OCI-LY7 (cell line): ENCODE data around the gene NEK9. TPM values are rescaled to one million over a fixed set of nuclear protein-coding genes. Genes with fewer than 3 reads are reported as not detected.

Source experiments
- BruUV-seq: library from RNA; stranded (reverse); fragments of 400-500 nt; replicated peaks from 2 replicates; lab custom pipeline; 2021; lab: Mats Ljungman, UMichigan
- CTCF ChIA-PET: fragments of 300-600 bp; sonication (Branson Sonifier 250); formaldehyde crosslinking; loops from one replicate; lab custom pipeline; 2022; ENCODE audit warnings: antibody characterized with exemption; ENCODE audit not compliant: unreplicated experiment; lab: Charles Lee
- POLR2A ChIA-PET: fragments of 300-600 bp; sonication (Branson Sonifier 250); formaldehyde crosslinking; loops from one replicate; lab custom pipeline; 2022; ENCODE audit warnings: antibody characterized with exemption; lab: Charles Lee
- DNase-seq: peaks from one replicate; pipeline ENCODE4 v3.0.0-alpha.2; 2015; ENCODE audit warnings: low spot score
- H2AFZ ChIP-seq: fragments of 200-600 bp; sonication (generic), shearing (Covaris generic); 2 replicates; pipeline ENCODE4 v1.6.1; 2014; ENCODE audit warnings: mild to moderate bottlenecking, antibody characterized with exemption, low read length, moderate library complexity
- H3K27ac ChIP-seq: fragments of 200-600 bp; sonication (generic); 2 replicates; pipeline ENCODE4 v1.5.1; 2014; ENCODE audit warnings: mixed run types, low read depth, mild to moderate bottlenecking, moderate library complexity, low read length, inconsistent platforms; ENCODE audit not compliant: poor library complexity, severe bottlenecking
- H3K36me3 ChIP-seq: fragments of 200-600 bp; sonication (generic); 2 replicates; pipeline ENCODE4 v1.6.1; 2014; ENCODE audit warnings: mild to moderate bottlenecking, antibody characterized with exemption, low read length, moderate library complexity, mixed read lengths; ENCODE audit not compliant: insufficient read depth
- H3K4me1 ChIP-seq: fragments of 200-600 bp; sonication (generic); 2 replicates; pipeline ENCODE4 v1.5.1; 2014; ENCODE audit warnings: mild to moderate bottlenecking, low read length; ENCODE audit not compliant: insufficient read depth, poor library complexity, severe bottlenecking
- H3K4me2 ChIP-seq: fragments of 200-600 bp; sonication (generic); 2 replicates; pipeline ENCODE4 v1.6.1; 2014; ENCODE audit warnings: mild to moderate bottlenecking, low read length
- H3K4me3 ChIP-seq: fragments of 200-600 bp; sonication (generic); 2 replicates; pipeline ENCODE4 v1.5.1; 2014; ENCODE audit warnings: mild to moderate bottlenecking, low read depth, low read length; ENCODE audit not compliant: poor library complexity, severe bottlenecking
- H3K79me2 ChIP-seq: fragments of 200-600 bp; sonication (generic); 2 replicates; pipeline ENCODE4 v1.6.1; 2016; ENCODE audit warnings: low read depth, mild to moderate bottlenecking, low read length, moderate library complexity, mixed read lengths; ENCODE audit not compliant: insufficient read depth
- H3K9me2 ChIP-seq: fragments of 200-600 bp; sonication (generic); 2 replicates; pipeline ENCODE4 v1.6.1; 2016; ENCODE audit warnings: mild to moderate bottlenecking, low read length, mixed read lengths; ENCODE audit not compliant: insufficient read depth
- H3K9me3 ChIP-seq: fragments of 200-600 bp; sonication (generic); 2 replicates; pipeline ENCODE4 v1.6.1; 2014; ENCODE audit warnings: mild to moderate bottlenecking, mixed run types, low read length, mixed read lengths
- H4K20me1 ChIP-seq: fragments of 200-600 bp; sonication (generic); 2 replicates; pipeline ENCODE4 v1.6.1; 2014; ENCODE audit warnings: mild to moderate bottlenecking, antibody characterized with exemption, low read length, moderate library complexity, mixed read lengths; ENCODE audit not compliant: insufficient read depth
- CTCF ChIP-seq: fragments of 200-600 bp; sonication (generic); conservative IDR thresholded peaks from 2 replicates; pipeline ENCODE4 v1.5.1; 2014; ENCODE audit warnings: mild to moderate bottlenecking, antibody characterized with exemption, low read length, moderate library complexity, mixed read lengths
- EZH2phosphoT487 ChIP-seq: fragments of 200-600 bp; sonication (generic); IDR thresholded peaks from 2 replicates; pipeline ENCODE4 v1.6.1; 2018; ENCODE audit warnings: low read depth, borderline replicate concordance, mild to moderate bottlenecking, mixed run types, antibody characterized with exemption, low read length, moderate library complexity, mixed read lengths
- intact Hi-C: fragments of 100-400 bp; cut with micrococcal nuclease; formaldehyde crosslinking; loops from one replicate; pipeline ENCODE4 v1.10.0; 2022; ENCODE audit not compliant: unreplicated experiment
- total RNA-seq, 2 experiments: library from RNA; depleted of rRNA in 1 of 2; stranded (reverse); fragments of >200 nt in 1 of 2; shearing (Covaris generic) in 1 of 2; gene quantifications; 2 replicates each; pipeline ENCODE4 v1.2.3, GENCODE V29; 2014 to 2022

Gene NEK9
- total RNA-seq, 2 experiments from 2014 or later = 58.3 to 86.4 TPM

DNA sequence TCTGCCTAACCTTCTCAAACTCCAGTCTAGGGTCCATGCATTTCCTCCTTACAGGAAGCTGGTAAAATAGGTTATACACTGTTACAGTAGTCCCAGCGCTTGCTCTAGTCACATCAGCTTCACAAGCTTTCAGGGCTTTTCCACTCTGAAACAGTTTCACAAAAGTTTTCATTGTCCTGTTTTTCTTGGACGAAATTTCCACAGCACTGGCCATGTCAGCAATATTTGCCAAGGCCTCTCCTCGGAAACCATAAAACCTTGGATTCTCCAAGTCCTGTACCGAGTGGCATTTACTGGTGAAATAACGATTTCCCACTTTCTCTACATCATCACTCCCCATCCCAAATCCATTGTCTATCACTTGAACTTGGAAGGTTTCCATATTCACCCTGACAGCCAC is 77.7 kb downstream of the NEK9 start:
- Histone ChIP-seq H4K20me1 (no peaks in the 10 kb centered on the region), H3K9me2 (no peaks in the 10 kb centered on the region), H3K36me3 (peaks cover 18% of the 10 kb centered on the region; the same call in 1 of the 2 replicates), H3K4me3 (no peak overlapping the region), H3K79me2 (no peaks in the 10 kb centered on the region), H2AFZ (no peak overlapping the region), H3K4me2 (no peak overlapping the region), H3K27ac (no peak overlapping the region), H3K9me3 (no peaks in the 10 kb centered on the region), H3K4me1 (peaks cover 9% of the 10 kb centered on the region)
- no TSS peak for BruUV-seq
- no peak for DNase-seq
- no peak for TF ChIP-seq EZH2phosphoT487
- no peak for TF ChIP-seq CTCF
- intact Hi-C loops = loop anchor here (5.0 kb wide), 1 partner anchor 42 kb away; no protein-coding TSS in a partner anchor
- ChIA-PET POLR2A (interaction anchor here (1.6 kb wide), 1 partner anchor 17 kb away, joined by 4 read pairs; no protein-coding TSS in a partner anchor), CTCF (interaction anchor here (0.8 kb wide), 1 partner anchor 39 kb away, joined by 3 read pairs; no protein-coding TSS in a partner anchor)

DNA sequence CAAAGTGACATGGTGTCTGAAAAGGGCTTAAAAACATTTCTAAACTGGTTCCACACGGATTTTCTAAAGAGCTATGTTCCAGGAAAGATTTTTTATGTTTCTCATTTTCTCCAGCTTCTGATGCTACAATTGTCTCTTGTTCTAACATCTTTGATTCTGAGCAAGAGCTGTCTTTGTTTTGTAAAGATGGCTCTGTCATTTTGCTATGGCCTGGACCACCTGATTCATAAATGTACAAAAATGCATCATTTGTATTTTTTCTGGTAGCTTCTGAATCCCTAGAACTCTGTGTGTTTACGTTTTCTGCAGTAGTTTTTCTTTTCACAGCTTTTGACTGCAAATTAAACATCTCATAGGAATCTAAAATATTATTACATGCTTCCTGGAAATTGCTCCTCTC is 78.7 kb downstream of the NEK9 start:
- Histone ChIP-seq H3K9me2 (no peaks in the 10 kb centered on the region), H3K4me2 (no peak overlapping the region), H3K9me3 (no peaks in the 10 kb centered on the region), H2AFZ (no peak overlapping the region), H3K4me1 (peaks cover 9% of the 10 kb centered on the region), H3K36me3 (peaks cover 9% of the 10 kb centered on the region; the same call in 1 of the 2 replicates), H3K27ac (no peak overlapping the region), H4K20me1 (no peaks in the 10 kb centered on the region), H3K79me2 (no peaks in the 10 kb centered on the region), H3K4me3 (no peak overlapping the region)
- DNase-seq = no peak
- ChIA-PET CTCF (no interaction called here), POLR2A (interaction anchor here (0.6 to 1.6 kb wide), 3 partner anchors 18 to 79 kb away, joined by 3 to 4 read pairs (median 3); no protein-coding TSS in a partner anchor)
- BruUV-seq = no TSS peak
- intact Hi-C loops = loop anchor here (5.0 kb wide), 1 partner anchor 41 kb away; no protein-coding TSS in a partner anchor
- TF ChIP-seq EZH2phosphoT487 (no peak), CTCF (no peak)

DNA sequence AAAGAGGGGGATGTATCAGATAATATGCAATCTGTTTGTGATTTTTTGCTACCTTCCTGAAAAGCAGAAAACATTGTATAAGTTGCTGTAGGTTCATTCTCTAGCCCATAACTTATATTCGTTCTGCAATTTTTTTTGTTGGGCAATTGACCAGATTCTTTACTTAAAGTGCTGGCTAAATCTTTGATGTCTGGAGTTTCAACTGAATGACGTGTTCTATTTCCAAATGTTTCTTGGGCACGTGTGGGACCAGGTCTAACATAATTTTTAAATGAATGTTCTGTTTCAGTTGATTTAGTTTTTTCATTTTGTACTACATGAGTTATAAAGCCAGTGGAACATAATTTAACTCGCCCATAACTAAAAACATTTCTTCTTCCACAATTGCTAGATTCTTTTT is 79.3 kb downstream of the NEK9 start:
- DNase-seq = no peak
- POLR2A ChIA-PET = interaction anchor here (0.6 to 1.6 kb wide), 3 partner anchors 19 to 78 kb away, joined by 3 to 4 read pairs (median 3); no protein-coding TSS in a partner anchor
- Histone ChIP-seq H3K79me2 (no peaks in the 10 kb centered on the region), H3K4me2 (no peak overlapping the region), H3K4me3 (no peak overlapping the region), H3K9me3 (no peaks in the 10 kb centered on the region), H3K36me3 (peaks cover 3% of the 10 kb centered on the region; the same call in 1 of the 2 replicates), H3K4me1 (peaks cover 9% of the 10 kb centered on the region), H3K27ac (no peak overlapping the region), H2AFZ (no peak overlapping the region), H3K9me2 (no peaks in the 10 kb centered on the region), H4K20me1 (no peaks in the 10 kb centered on the region)
- intact Hi-C loops = loop anchor here (5.0 kb wide), 1 partner anchor 40 kb away; no protein-coding TSS in a partner anchor
- BruUV-seq = no TSS peak
- CTCF ChIA-PET = no interaction called here
- TF ChIP-seq EZH2phosphoT487 = no peak
- no peak for TF ChIP-seq CTCF
